HG03342 (cell line): ENCODE data around the gene GNG3.
"Not testable (repeated sequence)": the region's sequence is repeated elsewhere in the genome, so short reads cannot be mapped to it uniquely, and the experiment has no call there.

Experiments used
- ATAC-seq: cut with Tn5 transposase; IDR thresholded peaks from one replicate; pipeline ENCODE4 v1.9.1; 2021; ENCODE audit warnings: mild to moderate bottlenecking, moderate library complexity; ENCODE audit not compliant: unreplicated experiment

GNG3 gene

GRCh38 chr11:62707277-62707861 lies at the start of gene GNG3, which contains the start of gene BSCL2:
Gene GNG3, plus strand, starts transcription at chr11:62707676. Its CDS starts 620 bp downstream, at chr11:62708296.
Gene BSCL2, minus strand, starts transcription at chr11:62707424. Its CDS starts 229 bp downstream, at chr11:62707195.
- ATAC-seq, result no peak

- ATAC-seq, result peak; percentile 24
Observed at GRCh38 chr11:62664405-62665074, 42.9 kb upstream of the GNG3 start.

- peak; percentile 79 for ATAC-seq
Observed at GRCh38 chr11:62665075-62665598, 42.3 kb upstream of the GNG3 start, which contains the start of the genes C11orf98 and CSKMT. Gene C11orf98, minus strand, starts transcription at chr11:62665210. Its CDS starts 41 bp downstream, at chr11:62665169. Gene CSKMT, plus strand, starts transcription at chr11:62665312. Its CDS starts 568 bp downstream, at chr11:62665880.

- ATAC-seq, result peak; percentile 13
Observed at GRCh38 chr11:62665599-62666258, 41.7 kb upstream of the GNG3 start.

- ATAC-seq, result no peak
Observed at GRCh38 chr11:62666259-62666926, 41.1 kb upstream of the GNG3 start.

GRCh38 chr11:62667460-62667859 lies 40.0 kb upstream of the GNG3 start:
- no peak for ATAC-seq

- ATAC-seq, result no peak
Observed at GRCh38 chr11:62669420-62670161, 37.9 kb upstream of the GNG3 start.

GRCh38 chr11:62671236-62671607 lies 36.3 kb upstream of the GNG3 start:
- no peak for ATAC-seq

- peak; percentile 52 for ATAC-seq
Observed at GRCh38 chr11:62671608-62672389, 35.7 kb upstream of the GNG3 start, which contains the start of the genes LBHD1 and UQCC3. Gene LBHD1, minus strand, starts transcription at chr11:62672267. Its CDS starts 2,236 bp downstream, at chr11:62670031. Gene UQCC3, plus strand, starts transcription at chr11:62671673. Its CDS starts 73 bp downstream, at chr11:62671746.

- ATAC-seq, result no peak
Observed at GRCh38 chr11:62673196-62673525, 34.3 kb upstream of the GNG3 start.

- not testable (repeated sequence) for ATAC-seq
Observed at GRCh38 chr11:62675415-62675814, 32.1 kb upstream of the GNG3 start.

- ATAC-seq, result no peak
Observed at GRCh38 chr11:62676698-62677097, 30.8 kb upstream of the GNG3 start.

- no peak for ATAC-seq
Observed at GRCh38 chr11:62677156-62677555, 30.3 kb upstream of the GNG3 start.

GRCh38 chr11:62677714-62678113 lies 29.8 kb upstream of the GNG3 start:
- no peak for ATAC-seq

GRCh38 chr11:62678433-62678769 lies 29.1 kb upstream of the GNG3 start:
- peak; percentile 17 for ATAC-seq

- peak; percentile 75 for ATAC-seq
Observed at GRCh38 chr11:62678770-62679696, 28.4 kb upstream of the GNG3 start, which contains the start of gene UBXN1. Gene UBXN1, minus strand, starts transcription at chr11:62679073. Its CDS starts 150 bp downstream, at chr11:62678923.

- no peak for ATAC-seq
Observed at GRCh38 chr11:62680825-62681240, 26.6 kb upstream of the GNG3 start.

GRCh38 chr11:62682518-62682917 lies 25.0 kb upstream of the GNG3 start:
- no peak for ATAC-seq
